Umbilical cord (tissue), 2 donors: ENCODE measurements around the gene AMOTL1. TPM values are rescaled to one million over a fixed set of nuclear protein-coding genes. Genes with fewer than 3 reads are reported as not detected.

ENCODE experiments used
- DNase-seq: peaks from one replicate; pipeline ENCODE4 v3.0.0-alpha.2; 2015; ENCODE audit warnings: low spot score
- total RNA-seq: library from RNA; depleted of rRNA; stranded (reverse); fragments of >200 nt; gene quantifications from one replicate; pipeline ENCODE4 v1.2.3, GENCODE V29; 2014; ENCODE audit warnings: low replicate concordance; ENCODE audit not compliant: insufficient read depth

AMOTL1 gene
- total RNA-seq, 1 donor from 2014 or later: 53.0 TPM

DNA sequence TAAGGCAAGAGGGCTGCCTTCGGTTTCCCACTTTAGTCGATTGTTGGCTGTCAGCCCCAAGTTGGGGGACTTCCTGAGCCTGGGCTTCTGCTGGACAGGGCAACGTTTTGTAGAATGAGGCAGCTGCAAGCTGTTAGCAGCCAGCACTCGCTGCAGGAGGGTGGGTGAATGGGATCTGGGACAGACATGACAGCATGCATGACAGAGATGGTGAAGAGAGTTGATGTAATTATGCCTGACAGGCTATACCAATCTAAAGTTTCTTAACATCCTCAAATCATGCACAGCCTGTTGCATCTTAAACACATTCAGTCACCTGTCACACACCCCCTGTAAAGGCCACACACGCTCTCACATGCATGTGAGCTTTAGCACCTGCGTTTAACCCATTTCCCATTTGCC lies 156.0 kb downstream of the AMOTL1 start:
- no peak for DNase-seq

DNA sequence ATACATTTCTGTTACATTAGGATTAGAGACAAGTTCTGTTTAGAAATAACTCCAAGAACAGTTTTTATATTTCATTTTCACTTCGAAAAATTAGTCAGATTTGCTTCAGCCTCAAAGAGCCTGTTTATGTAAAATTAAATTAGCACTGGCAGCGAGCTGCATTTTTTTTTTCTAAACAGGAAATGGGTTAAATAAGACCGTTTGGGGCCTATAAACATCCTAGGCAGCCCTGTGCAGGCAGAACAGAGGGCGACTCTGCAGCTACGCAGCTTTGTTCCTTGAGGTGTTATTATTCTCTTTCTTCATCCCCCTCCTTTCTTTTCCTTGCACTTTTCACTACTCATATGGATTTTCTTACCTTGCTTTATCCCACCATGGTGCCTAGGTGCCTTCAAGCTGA lies 156.5 kb downstream of the AMOTL1 start:
- DNase-seq: no peak

DNA sequence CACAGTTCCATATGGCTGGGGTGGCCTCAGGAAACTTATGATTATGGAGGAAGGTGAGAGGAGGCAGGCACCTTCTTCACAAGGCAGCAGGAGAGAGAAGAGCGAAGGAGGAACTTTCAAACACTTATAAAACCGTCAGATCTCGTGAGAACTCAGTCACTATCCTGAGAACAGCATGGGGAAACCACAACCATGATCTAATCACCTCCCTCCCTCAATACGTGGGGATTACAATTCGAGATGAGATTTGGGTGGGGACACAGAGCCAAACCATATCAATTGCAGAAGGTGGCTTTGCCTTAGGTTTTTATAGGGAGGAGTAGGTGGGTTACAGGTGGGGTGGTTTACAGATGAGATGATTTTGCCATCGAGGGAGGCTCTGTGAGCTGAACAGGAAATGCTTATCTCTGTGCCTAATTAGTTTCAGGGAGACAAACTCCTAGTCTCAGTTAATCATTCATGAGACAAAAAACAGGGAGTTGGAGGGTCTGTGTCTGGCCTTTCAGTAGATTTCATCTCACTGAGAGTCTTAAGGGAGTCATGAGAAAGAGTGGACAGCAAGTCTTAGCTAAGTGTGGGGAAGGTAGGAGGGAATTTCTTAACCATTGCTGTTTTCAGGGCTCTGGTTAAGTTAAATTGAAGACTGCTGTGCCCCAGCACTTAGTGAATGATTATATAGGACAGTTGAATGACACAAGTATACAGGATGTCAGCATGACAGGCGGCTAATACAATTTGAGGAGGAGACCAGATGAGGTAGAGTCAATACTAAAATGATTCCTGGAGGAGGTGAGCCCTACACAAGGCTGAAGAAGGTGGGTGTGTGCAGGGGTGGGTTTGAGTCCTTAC lies 157.5 kb downstream of the AMOTL1 start:
- DNase-seq: no peak

DNA sequence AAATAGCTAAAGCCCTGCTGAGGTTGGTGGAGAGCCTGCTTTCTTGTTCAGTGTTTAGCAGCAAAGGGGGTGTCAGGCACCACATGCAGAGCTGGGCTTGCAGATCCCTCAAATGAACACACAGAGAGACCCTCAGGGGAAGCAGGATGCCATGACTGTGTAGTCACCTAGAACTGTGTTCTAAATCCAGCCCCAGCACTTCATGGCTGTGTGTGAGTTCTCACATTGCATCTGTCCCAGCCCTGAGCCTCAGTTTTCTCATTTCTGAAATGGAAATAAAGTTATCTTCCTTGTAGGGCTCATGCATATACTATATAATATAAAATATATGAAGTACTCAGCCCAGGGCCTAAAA lies 158.1 kb downstream of the AMOTL1 start:
- no peak for DNase-seq

Other genes with a start within 250 kb of the AMOTL1 start
- 10.4 TPM for gene FUT4, start 224.4 kb upstream of the AMOTL1 start, total RNA-seq
- 7.5 TPM for gene PIWIL4, start 201.0 kb upstream of the AMOTL1 start, total RNA-seq
- gene CWC15, start 205.2 kb downstream of the AMOTL1 start, total RNA-seq: 50.6 TPM
- 6.0 TPM for gene KDM4D, start 205.4 kb downstream of the AMOTL1 start, total RNA-seq